Loucy (cell line): ENCODE results near the gene RFFL.
A peak's percentile ranks its signal among the peaks of the same experiment; 100 is the strongest.

Source experiments
- H2AFZ ChIP-seq: fragments of 200-600 bp; sonication (generic); 2 replicates; pipeline ENCODE4 v1.6.0; 2016; ENCODE audit warnings: antibody characterized with exemption, mild to moderate bottlenecking, low read length, moderate library complexity
- H3F3A ChIP-seq: fragments of 200-600 bp; 2 replicates; pipeline ENCODE4 v1.6.0; 2016; ENCODE audit warnings: antibody characterized with exemption, low read depth, mild to moderate bottlenecking
- H3K27me3 ChIP-seq: fragments of 200-600 bp; sonication (generic); 2 replicates; pipeline ENCODE4 v1.6.1; 2014; ENCODE audit warnings: low read length, mild to moderate bottlenecking; ENCODE audit not compliant: insufficient read depth, poor library complexity, severe bottlenecking
- H3K36me3 ChIP-seq: fragments of 200-600 bp; sonication (generic); 2 replicates; pipeline ENCODE4 v1.6.1; 2016; ENCODE audit warnings: low read length; ENCODE audit not compliant: insufficient read depth
- H3K4me1 ChIP-seq: fragments of 200-600 bp; sonication (generic); 2 replicates; pipeline ENCODE4 v1.5.1; 2014; ENCODE audit warnings: low read length, mild to moderate bottlenecking; ENCODE audit not compliant: insufficient read depth, poor library complexity, severe bottlenecking
- H3K4me2 ChIP-seq: fragments of 200-600 bp; sonication (generic); 2 replicates; pipeline ENCODE4 v1.6.0; 2014; ENCODE audit warnings: antibody characterized with exemption, low read length, low read depth, mild to moderate bottlenecking; ENCODE audit not compliant: poor library complexity, severe bottlenecking
- H3K4me3 ChIP-seq: fragments of 200-600 bp; sonication (generic); 2 replicates; pipeline ENCODE4 v1.5.1; 2014; ENCODE audit warnings: low read length, mild to moderate bottlenecking, mixed read lengths; ENCODE audit not compliant: poor library complexity, severe bottlenecking
- H3K79me2 ChIP-seq: fragments of 200-600 bp; sonication (generic); 2 replicates; pipeline ENCODE4 v1.6.1; 2014; ENCODE audit warnings: low read length; ENCODE audit not compliant: insufficient read depth
- H3K9ac ChIP-seq: fragments of 200-600 bp; sonication (generic); 2 replicates; pipeline ENCODE4 v1.6.0; 2014; ENCODE audit warnings: mild to moderate bottlenecking, low read depth, low read length, moderate library complexity; ENCODE audit not compliant: poor library complexity, severe bottlenecking
- H3K9me2 ChIP-seq: fragments of 200-600 bp; sonication (generic); replicated peaks from 2 replicates; pipeline ENCODE4 v1.6.1; 2016; ENCODE audit warnings: low read depth, low read length, mixed read lengths
- H3K9me3 ChIP-seq: fragments of 200-600 bp; sonication (generic); 2 replicates; pipeline ENCODE4 v1.6.1; 2014; ENCODE audit warnings: mild to moderate bottlenecking, antibody characterized with exemption, low read length, low read depth; ENCODE audit not compliant: insufficient read depth
- H4K20me1 ChIP-seq: fragments of 200-600 bp; sonication (generic); 2 replicates; pipeline ENCODE4 v1.6.0; 2014; ENCODE audit warnings: antibody characterized with exemption, low read length, mild to moderate bottlenecking; ENCODE audit not compliant: insufficient read depth, poor library complexity, severe bottlenecking
- EZH2phosphoT487 ChIP-seq: fragments of 200-600 bp; IDR thresholded peaks from 2 replicates; pipeline ENCODE4 v1.6.1; 2018; ENCODE audit warnings: antibody characterized with exemption, mild to moderate bottlenecking, moderate library complexity, borderline replicate concordance
- TF ChIP-seq, protein P1 (sequence below): fragments of 200-600 bp; sonication (generic); conservative IDR thresholded peaks from 2 replicates; pipeline ENCODE4 v1.5.1; 2014; ENCODE audit warnings: mild to moderate bottlenecking, antibody characterized with exemption, low read length

Gene RFFL

DNA sequence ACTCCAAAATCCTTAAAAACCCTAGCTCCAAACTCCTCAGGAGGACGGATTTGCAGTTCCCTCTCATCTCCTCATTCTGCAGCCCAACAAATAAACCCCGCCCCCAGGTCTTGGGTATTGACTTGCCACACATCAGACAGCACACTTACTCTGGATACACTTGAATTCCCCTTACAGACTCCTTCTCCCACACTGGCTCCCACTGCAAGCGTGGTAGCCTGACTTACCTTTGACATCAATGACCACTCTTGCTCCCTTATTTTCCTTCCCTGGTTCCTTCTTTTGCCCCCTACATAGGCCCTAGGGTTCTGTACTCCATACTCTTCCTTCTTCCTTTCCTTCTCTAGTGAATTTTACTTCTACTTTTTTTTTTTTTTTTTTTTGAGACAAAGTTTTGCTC is 7.5 kb downstream of the RFFL start:
- H3K4me3 ChIP-seq, result no peak overlapping the region
- H3K4me2 ChIP-seq, result no peak overlapping the region
- H3F3A ChIP-seq, result no peaks in the 10 kb centered on the region
- no peaks in the 10 kb centered on the region for H3K9me2 ChIP-seq
- H4K20me1 ChIP-seq, result no peaks in the 10 kb centered on the region
- H3K27me3 ChIP-seq, result no peaks in the 10 kb centered on the region
- no peaks in the 10 kb centered on the region for H3K36me3 ChIP-seq
- TF ChIP-seq, protein P1, sequence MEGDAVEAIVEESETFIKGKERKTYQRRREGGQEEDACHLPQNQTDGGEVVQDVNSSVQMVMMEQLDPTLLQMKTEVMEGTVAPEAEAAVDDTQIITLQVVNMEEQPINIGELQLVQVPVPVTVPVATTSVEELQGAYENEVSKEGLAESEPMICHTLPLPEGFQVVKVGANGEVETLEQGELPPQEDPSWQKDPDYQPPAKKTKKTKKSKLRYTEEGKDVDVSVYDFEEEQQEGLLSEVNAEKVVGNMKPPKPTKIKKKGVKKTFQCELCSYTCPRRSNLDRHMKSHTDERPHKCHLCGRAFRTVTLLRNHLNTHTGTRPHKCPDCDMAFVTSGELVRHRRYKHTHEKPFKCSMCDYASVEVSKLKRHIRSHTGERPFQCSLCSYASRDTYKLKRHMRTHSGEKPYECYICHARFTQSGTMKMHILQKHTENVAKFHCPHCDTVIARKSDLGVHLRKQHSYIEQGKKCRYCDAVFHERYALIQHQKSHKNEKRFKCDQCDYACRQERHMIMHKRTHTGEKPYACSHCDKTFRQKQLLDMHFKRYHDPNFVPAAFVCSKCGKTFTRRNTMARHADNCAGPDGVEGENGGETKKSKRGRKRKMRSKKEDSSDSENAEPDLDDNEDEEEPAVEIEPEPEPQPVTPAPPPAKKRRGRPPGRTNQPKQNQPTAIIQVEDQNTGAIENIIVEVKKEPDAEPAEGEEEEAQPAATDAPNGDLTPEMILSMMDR, result no peak
- no peak for TF ChIP-seq EZH2phosphoT487
- peaks cover 23% of the 10 kb centered on the region for H3K4me1 ChIP-seq
- no peaks in the 10 kb centered on the region for H3K9me3 ChIP-seq
- no peaks in the 10 kb centered on the region for H3K79me2 ChIP-seq
- no peak overlapping the region for H2AFZ ChIP-seq
- no peak overlapping the region for H3K9ac ChIP-seq

DNA sequence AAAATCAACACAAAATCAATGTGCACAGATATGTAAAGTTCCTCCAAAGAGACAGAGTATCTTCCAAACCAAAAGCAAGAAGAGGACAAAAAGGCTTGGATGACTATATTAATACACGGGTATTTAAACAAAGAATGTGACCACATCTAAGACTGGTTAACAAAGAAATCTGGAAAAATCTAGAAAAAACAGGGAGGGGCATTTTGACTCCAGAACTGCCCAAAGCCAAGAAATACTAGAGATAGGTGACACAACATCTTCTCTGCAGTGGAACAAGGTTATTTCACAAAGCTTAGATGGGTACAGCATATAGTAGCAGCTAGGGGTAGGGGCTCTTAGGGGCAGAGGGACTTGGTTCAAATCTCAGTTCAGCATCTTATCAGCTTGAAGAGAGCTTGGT is 10.3 kb downstream of the RFFL start:
- Histone ChIP-seq H3K36me3 (no peaks in the 10 kb centered on the region), H3K9me3 (no peaks in the 10 kb centered on the region), H4K20me1 (no peaks in the 10 kb centered on the region), H2AFZ (no peak overlapping the region), H3F3A (no peaks in the 10 kb centered on the region), H3K27me3 (no peaks in the 10 kb centered on the region), H3K4me1 (peaks cover 36% of the 10 kb centered on the region), H3K9ac (no peak overlapping the region), H3K4me2 (no peak overlapping the region), H3K9me2 (no peaks in the 10 kb centered on the region), H3K79me2 (0 out of 2 replicates have a peak, but pooled peaks cover 14% of the 10 kb centered on the region), H3K4me3 (no peak overlapping the region)
- TF ChIP-seq, protein P1, result no peak
- TF ChIP-seq EZH2phosphoT487, result no peak

DNA sequence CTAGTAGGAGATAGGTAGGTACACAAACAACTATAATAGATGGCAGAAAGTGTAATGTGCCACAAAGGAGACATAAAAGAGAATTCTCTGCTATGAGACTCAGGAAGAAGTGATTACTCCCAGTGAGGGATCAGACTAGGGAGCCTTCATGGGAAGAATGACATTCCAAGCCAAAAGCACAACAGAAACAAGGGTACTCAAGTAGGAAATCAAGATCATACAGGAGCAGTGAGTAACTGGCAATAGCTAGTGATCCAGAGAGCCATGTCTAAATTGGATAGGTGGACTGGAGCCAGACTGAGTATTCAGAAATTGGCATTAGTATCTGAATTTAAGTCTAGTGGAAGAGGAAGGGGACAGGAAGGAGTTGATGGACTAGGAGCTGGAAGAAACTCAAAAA is 10.7 kb downstream of the RFFL start:
- H3F3A ChIP-seq, result no peaks in the 10 kb centered on the region
- no peaks in the 10 kb centered on the region for H3K9me3 ChIP-seq
- no peaks in the 10 kb centered on the region for H3K36me3 ChIP-seq
- 0 out of 2 replicates have a peak, but pooled peaks cover 14% of the 10 kb centered on the region for H3K79me2 ChIP-seq
- TF ChIP-seq, protein P1, result no peak
- no peak for TF ChIP-seq EZH2phosphoT487
- no peak overlapping the region for H2AFZ ChIP-seq
- H3K9me2 ChIP-seq, result no peaks in the 10 kb centered on the region
- H3K27me3 ChIP-seq, result no peaks in the 10 kb centered on the region
- peaks cover 36% of the 10 kb centered on the region for H3K4me1 ChIP-seq
- H3K9ac ChIP-seq, result no peak overlapping the region
- H3K4me2 ChIP-seq, result peak overlapping the region; percentile 77
- H3K4me3 ChIP-seq, result no peak overlapping the region
- no peaks in the 10 kb centered on the region for H4K20me1 ChIP-seq
